C4-2B (cell line): Measurements from ENCODE around the gene SCN1B.

Source experiments
- H3K27ac ChIP-seq: fragments of 450-650 bp; 2 replicates; pipeline ENCODE4 v1.5.1; 2017
- CTCF ChIP-seq: fragments of 450-650 bp; conservative IDR thresholded peaks from 2 replicates; pipeline ENCODE4 v1.5.1; 2017; ENCODE audit warnings: mild to moderate bottlenecking
- ZFX ChIP-seq: fragments of 450-650 bp; IDR thresholded peaks from 2 replicates; pipeline ENCODE4 v1.6.1; 2017

SCN1B gene

GRCh38 chr19:35083691-35084508 lies 53.6 kb downstream of the SCN1B start:
- no peak overlapping the region for H3K27ac ChIP-seq
- TF ChIP-seq CTCF (no peak), ZFX (no peak)

- H3K27ac ChIP-seq = no peak overlapping the region
- no peak for TF ChIP-seq CTCF
- no peak for TF ChIP-seq ZFX
Measured at GRCh38 chr19:35084509-35084762, 54.2 kb downstream of the SCN1B start.

DNA sequence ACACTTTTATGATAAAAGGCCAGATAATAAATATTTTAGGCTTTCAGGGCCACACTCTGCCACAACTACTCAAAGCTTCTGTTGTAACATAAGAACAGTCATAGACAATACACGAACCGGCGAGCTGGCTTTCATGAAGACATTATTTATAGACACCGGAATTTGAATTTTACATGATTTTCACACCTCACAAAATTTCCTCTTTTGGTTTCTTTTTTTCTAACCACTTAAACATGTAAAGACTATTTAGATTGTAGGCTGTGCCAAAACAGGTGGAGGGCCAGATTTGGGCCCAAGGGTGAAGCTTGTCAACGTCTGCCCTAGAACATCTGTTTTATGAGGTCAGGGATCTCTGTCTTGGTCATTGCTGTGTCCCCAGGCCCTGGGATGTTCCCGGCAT lies 55.7 kb downstream of the SCN1B start:
- no peak overlapping the region for H3K27ac ChIP-seq
- TF ChIP-seq ZFX = no peak
- no peak for TF ChIP-seq CTCF

GRCh38 chr19:35086455-35086854 lies 56.2 kb downstream of the SCN1B start:
- TF ChIP-seq CTCF (no peak), ZFX (no peak)
- H3K27ac ChIP-seq = no peak overlapping the region

DNA sequence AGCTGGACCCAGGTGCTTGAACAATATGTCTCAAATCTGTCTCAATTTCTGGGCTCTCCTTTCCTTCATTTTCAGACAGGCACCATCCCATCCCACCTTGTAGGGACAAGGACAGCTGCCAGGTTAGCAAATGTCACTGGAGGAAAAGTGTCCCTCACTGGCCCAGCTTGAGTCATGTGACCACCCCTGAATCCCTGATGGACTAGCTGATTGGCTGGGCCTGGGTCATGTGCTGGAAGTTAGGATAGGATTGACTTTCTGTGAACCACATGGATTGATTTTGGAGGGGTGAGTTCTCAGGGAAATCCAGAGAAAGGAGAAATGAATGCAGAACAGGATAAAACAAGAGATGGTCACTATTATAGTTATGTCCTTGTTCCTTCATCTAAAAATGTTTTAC lies 57.1 kb downstream of the SCN1B start:
- TF ChIP-seq ZFX = no peak
- TF ChIP-seq CTCF = no peak
- H3K27ac ChIP-seq = no peak overlapping the region

DNA sequence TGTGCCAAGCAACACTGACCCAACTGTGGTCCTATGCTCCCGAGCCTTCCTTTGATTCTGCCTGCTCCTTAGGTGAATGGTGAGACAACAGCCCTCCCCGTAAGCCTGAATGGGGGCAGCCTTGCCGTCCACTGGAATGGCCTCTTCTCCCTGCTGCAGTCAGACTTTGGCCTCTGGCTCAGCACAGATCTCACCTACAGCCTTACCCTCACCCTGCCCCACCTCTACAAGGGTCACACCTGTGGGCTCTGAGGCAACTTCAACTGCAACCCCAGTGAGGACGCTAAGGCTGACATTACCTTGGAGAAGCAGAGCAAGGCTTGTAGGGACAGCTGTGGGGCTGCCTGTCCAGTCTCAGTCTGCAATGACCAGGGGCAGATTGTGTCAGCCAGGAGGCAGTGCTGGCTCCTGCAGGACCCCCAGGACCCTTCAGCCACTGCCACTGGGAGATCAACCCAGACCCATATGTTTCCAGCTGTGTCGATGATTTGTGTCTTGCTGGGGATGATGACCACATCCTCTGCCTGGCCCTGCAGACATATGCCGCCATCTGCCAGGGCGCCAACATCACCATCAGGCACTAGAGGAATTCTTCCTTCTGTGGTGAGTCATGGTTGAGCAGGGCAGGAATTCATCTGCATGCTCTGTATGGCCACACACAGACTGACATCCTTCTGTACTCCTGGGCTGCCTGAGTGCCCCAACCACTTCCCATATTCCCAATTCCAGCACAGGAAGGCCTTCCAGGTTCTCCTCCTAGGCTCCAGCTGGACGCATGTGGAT lies 58.1 kb downstream of the SCN1B start:
- H3K27ac ChIP-seq = no peak overlapping the region

More for the DNA sequence above, 58.1 kb downstream of the SCN1B start:
- no peak for TF ChIP-seq ZFX
- TF ChIP-seq CTCF = no peak
